GM19328 (cell line): Measurements from ENCODE around the gene DCTN4.
A peak's percentile ranks its signal among the peaks of the same experiment; 100 is the strongest.
"Not testable (repeated sequence)": the region's sequence is repeated elsewhere in the genome, so short reads cannot be mapped to it uniquely, and the experiment has no call there.

Experiments
- ATAC-seq: cut with Tn5 transposase; IDR thresholded peaks from one replicate; pipeline ENCODE4 v1.9.1; 2021; ENCODE audit warnings: mild to moderate bottlenecking, moderate library complexity; ENCODE audit not compliant: unreplicated experiment

Gene DCTN4

GRCh38 chr5:150742455-150743141 is 16.2 kb downstream of the DCTN4 start:
- not testable (repeated sequence) for ATAC-seq

- no peak for ATAC-seq
Measured at GRCh38 chr5:150740992-150741391, 17.8 kb downstream of the DCTN4 start.

- no peak for ATAC-seq
Measured at GRCh38 chr5:150738862-150739261, 20.0 kb downstream of the DCTN4 start.

GRCh38 chr5:150734579-150735384 is 24.0 kb downstream of the DCTN4 start:
- ATAC-seq, result no peak

GRCh38 chr5:150731669-150732242 is 27.1 kb downstream of the DCTN4 start:
- no peak for ATAC-seq

- no peak for ATAC-seq
Measured at GRCh38 chr5:150729859-150730258, 29.0 kb downstream of the DCTN4 start.

GRCh38 chr5:150723845-150724244 is 35.0 kb downstream of the DCTN4 start:
- no peak for ATAC-seq

- ATAC-seq, result no peak
Measured at GRCh38 chr5:150710165-150710564, 48.7 kb downstream of the DCTN4 start.

GRCh38 chr5:150706776-150707390 is 51.9 kb downstream of the DCTN4 start:
- no peak for ATAC-seq

- no peak for ATAC-seq
Measured at GRCh38 chr5:150703762-150704161, 55.1 kb downstream of the DCTN4 start.

- peak; percentile 97 for ATAC-seq
Measured at GRCh38 chr5:150700594-150701377, 58.0 kb downstream of the DCTN4 start, which contains the start of gene RBM22. Gene RBM22, minus strand, starts transcription at chr5:150701062. Its CDS starts 77 bp downstream, at chr5:150700985.

- peak; percentile 4 for ATAC-seq
Measured at GRCh38 chr5:150700246-150700593, 58.6 kb downstream of the DCTN4 start.

GRCh38 chr5:150694612-150695011 is 64.2 kb downstream of the DCTN4 start:
- ATAC-seq, result no peak

GRCh38 chr5:150692276-150692675 is 66.5 kb downstream of the DCTN4 start:
- no peak for ATAC-seq

GRCh38 chr5:150690760-150691159 is 68.1 kb downstream of the DCTN4 start:
- ATAC-seq, result no peak

GRCh38 chr5:150689120-150689519 is 69.7 kb downstream of the DCTN4 start:
- no peak for ATAC-seq

- no peak for ATAC-seq
Measured at GRCh38 chr5:150676578-150676977, 82.2 kb downstream of the DCTN4 start.

GRCh38 chr5:150675069-150675468 is 83.7 kb downstream of the DCTN4 start:
- no peak for ATAC-seq

GRCh38 chr5:150674341-150674821 is 84.4 kb downstream of the DCTN4 start:
- no peak for ATAC-seq

- no peak for ATAC-seq
Measured at GRCh38 chr5:150672884-150673275, 85.9 kb downstream of the DCTN4 start.
